ENCODE measurements around the gene CDC34.

- TF ChIP-seq CTCF (conservative IDR thresholded peaks at IDR 0.05) (no peak), ZFX (IDR thresholded peaks at IDR 0.05) (no peak)
Measured at GRCh38 chr19:533364-534058, 2.0 kb downstream of the CDC34 start.
